ENCODE results near the gene UGGT2. TPM values are rescaled to one million over a fixed set of nuclear protein-coding genes. Genes with fewer than 3 reads are reported as not detected.

UGGT2 gene, protein sequence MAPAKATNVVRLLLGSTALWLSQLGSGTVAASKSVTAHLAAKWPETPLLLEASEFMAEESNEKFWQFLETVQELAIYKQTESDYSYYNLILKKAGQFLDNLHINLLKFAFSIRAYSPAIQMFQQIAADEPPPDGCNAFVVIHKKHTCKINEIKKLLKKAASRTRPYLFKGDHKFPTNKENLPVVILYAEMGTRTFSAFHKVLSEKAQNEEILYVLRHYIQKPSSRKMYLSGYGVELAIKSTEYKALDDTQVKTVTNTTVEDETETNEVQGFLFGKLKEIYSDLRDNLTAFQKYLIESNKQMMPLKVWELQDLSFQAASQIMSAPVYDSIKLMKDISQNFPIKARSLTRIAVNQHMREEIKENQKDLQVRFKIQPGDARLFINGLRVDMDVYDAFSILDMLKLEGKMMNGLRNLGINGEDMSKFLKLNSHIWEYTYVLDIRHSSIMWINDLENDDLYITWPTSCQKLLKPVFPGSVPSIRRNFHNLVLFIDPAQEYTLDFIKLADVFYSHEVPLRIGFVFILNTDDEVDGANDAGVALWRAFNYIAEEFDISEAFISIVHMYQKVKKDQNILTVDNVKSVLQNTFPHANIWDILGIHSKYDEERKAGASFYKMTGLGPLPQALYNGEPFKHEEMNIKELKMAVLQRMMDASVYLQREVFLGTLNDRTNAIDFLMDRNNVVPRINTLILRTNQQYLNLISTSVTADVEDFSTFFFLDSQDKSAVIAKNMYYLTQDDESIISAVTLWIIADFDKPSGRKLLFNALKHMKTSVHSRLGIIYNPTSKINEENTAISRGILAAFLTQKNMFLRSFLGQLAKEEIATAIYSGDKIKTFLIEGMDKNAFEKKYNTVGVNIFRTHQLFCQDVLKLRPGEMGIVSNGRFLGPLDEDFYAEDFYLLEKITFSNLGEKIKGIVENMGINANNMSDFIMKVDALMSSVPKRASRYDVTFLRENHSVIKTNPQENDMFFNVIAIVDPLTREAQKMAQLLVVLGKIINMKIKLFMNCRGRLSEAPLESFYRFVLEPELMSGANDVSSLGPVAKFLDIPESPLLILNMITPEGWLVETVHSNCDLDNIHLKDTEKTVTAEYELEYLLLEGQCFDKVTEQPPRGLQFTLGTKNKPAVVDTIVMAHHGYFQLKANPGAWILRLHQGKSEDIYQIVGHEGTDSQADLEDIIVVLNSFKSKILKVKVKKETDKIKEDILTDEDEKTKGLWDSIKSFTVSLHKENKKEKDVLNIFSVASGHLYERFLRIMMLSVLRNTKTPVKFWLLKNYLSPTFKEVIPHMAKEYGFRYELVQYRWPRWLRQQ (N-terminal part only)
- 21.7 TPM for polyA plus RNA-seq (2013, experiment 1 of 2)
- polyA plus RNA-seq (2013, experiment 2 of 2), result 21.7 TPM

DNA sequence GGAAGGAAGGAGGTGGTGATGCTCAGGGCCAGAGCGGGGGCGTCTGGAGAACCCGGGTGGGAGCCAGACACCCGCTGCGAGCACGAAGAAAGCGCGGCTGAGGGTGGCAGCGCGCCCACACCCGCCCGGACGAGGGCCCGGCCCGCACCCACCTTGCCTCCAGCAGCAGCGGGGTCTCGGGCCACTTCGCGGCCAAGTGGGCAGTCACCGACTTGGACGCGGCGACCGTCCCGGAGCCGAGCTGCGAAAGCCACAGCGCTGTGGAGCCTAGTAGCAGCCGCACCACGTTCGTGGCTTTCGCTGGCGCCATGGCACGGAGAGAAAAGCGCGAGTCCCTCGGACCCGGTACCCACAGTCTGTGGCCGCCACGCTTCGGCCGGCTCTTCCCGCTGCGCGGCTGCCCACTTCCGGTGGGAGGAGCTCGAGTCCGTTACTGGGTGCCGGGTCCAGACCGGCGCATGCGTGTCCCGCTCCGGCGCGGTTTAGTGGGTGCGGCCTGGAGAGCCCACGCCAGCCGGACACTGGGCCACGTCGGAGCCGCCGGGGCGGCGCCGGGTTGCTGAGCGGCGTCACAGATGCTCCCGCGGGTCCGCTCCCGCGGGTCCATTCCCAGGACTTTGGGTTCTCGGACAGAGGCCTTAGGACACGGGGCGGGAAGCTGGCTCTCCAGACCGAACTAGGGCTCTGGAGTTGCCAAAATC, at the start of gene UGGT2:
TSS of gene UGGT2 (minus strand) at position 399 of the 701 bp plus-strand sequence. CDS start at position 310, 89 bp downstream.
- Histone ChIP-seq H3K9me3 (replicated peaks in 1 of 2; ENCODE audit: control insufficient read depth in 2 of 2, insufficient read depth in 1 of 2, low read depth in 1 of 2, low read length in 2 of 2) (no peaks in the 10 kb centered on the region), H3K36me3 (replicated peaks in 1 of 2; ENCODE audit: control insufficient read depth in 2 of 2, insufficient read depth in 2 of 2, low read length in 2 of 2) (no peaks in the 10 kb centered on the region), H3K27me3 (ENCODE audit: control insufficient read depth in 3 of 3, insufficient read depth in 3 of 3, low read depth in 1 of 3, low read length in 3 of 3) (peaks cover 0 to under 1% (median 0%) of the 10 kb centered on the region in 3 experiments), H3K23ac (ENCODE audit: low read depth, low read length, poor library complexity) (peak within 1 kb of the TSS; percentile 44), H2BK120ac (ENCODE audit: low read depth, low read length) (no peak within 1 kb of the TSS), H3K4me1 (ENCODE audit: control insufficient read depth in 2 of 2, insufficient read depth in 1 of 2, low read depth in 1 of 2, low read length in 2 of 2) (no peaks in the 10 kb centered on the region), H3K27ac (replicated peaks; ENCODE audit: low read length) (peak within 1 kb of the TSS; percentile 53), H3K18ac (ENCODE audit: low read length) (peak within 1 kb of the TSS; percentile 93), H3K4me2 (ENCODE audit: insufficient read depth, low read length, poor library complexity, severe bottlenecking) (peak within 1 kb of the TSS; percentile 89), H3K14ac (ENCODE audit: low read length) (peak within 1 kb of the TSS; percentile 90), H2AFZ (ENCODE audit: low read length) (peak within 1 kb of the TSS; percentile 98), H2BK12ac (ENCODE audit: low read length) (peak within 1 kb of the TSS; percentile 30), H4K91ac (ENCODE audit: low read depth, low read length, poor library complexity) (peak within 1 kb of the TSS; percentile 68), H3K79me1 (ENCODE audit: low read depth, low read length) (peaks cover 6% of the 10 kb centered on the region), H2BK5ac (ENCODE audit: low read length) (no peak within 1 kb of the TSS), H2BK15ac (ENCODE audit: low read length) (peak within 1 kb of the TSS; percentile 92), H3K4me3 (ENCODE audit: low read length in 2 of 2) (peak within 1 kb of the TSS; percentile 85 to 100), H3K9ac (ENCODE audit: low read depth, low read length, poor library complexity) (peak within 1 kb of the TSS; percentile 96), H2AK5ac (ENCODE audit: low read depth, low read length) (peak within 1 kb of the TSS; percentile 63), H3K4ac (ENCODE audit: low read length) (no peak within 1 kb of the TSS), H4K8ac (ENCODE audit: low read depth, low read length) (peak within 1 kb of the TSS; percentile 72)
- WGBS, 2 donors (ENCODE audit: extremely low coverage in 2 of 2, insufficient read length in 2 of 2, insufficient replicate concordance in 1 of 2), result no CpG with 5 or more reads among the region's 77 CpGs
- peak; percentile 76 for DNase-seq (ENCODE audit: low spot score)

DNA sequence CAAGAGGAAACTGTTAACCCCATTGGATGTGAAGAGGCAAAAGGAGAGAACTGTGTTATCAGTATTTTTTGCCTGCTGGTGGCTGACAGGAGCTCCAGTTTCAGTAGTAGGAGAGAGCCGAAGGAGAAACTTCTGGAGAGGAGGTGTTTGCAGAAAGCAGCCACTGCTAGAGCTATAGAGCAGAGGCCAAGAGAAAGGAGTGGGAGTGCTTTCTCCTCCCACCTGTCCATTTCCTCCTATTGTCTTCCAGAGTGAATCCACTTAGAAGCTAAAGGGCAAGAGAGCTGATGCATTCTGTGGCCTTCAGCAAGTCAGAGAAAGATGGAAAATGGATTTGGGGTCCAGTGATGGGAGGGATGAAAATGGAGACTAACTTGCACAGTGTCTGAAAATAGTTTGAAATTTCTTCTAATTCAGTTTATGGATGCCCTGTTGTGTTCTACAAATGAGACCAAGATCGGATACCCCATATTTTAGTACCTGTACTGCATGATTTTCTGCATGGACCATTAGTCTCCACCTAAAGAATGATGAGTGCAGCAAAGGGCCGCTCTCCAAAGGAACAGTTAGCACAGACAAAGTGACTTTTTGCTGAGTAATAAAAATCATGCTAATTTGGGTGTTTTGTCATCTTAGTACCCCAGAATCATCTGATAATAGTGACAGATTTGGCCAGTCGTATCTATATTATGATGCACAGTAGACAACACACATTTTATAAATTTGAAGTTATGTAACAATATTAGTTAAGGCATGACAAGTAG, 47.4 kb upstream of the UGGT2 start:
- Histone ChIP-seq H3K14ac (ENCODE audit: low read length) (no peak overlapping the region), H2BK15ac (ENCODE audit: low read length) (no peak overlapping the region), H3K27me3 (ENCODE audit: control insufficient read depth in 3 of 3, insufficient read depth in 3 of 3, low read depth in 1 of 3, low read length in 3 of 3) (peaks cover 0 to 27% (median 0%) of the 10 kb centered on the region in 3 experiments), H2BK120ac (ENCODE audit: low read depth, low read length) (no peak overlapping the region), H3K9ac (ENCODE audit: low read depth, low read length, poor library complexity) (no peak overlapping the region), H3K4me3 (ENCODE audit: low read length in 2 of 2) (no peak overlapping the region), H3K36me3 (replicated peaks in 1 of 2; ENCODE audit: control insufficient read depth in 2 of 2, insufficient read depth in 2 of 2, low read length in 2 of 2) (no peaks in the 10 kb centered on the region), H3K4me2 (ENCODE audit: insufficient read depth, low read length, poor library complexity, severe bottlenecking) (no peak overlapping the region), H2BK12ac (ENCODE audit: low read length) (no peak overlapping the region), H3K27ac (replicated peaks; ENCODE audit: low read length) (no peak overlapping the region), H3K79me1 (ENCODE audit: low read depth, low read length) (no peaks in the 10 kb centered on the region), H2AK5ac (ENCODE audit: low read depth, low read length) (no peak overlapping the region), H2BK5ac (ENCODE audit: low read length) (no peak overlapping the region), H3K4ac (ENCODE audit: low read length) (no peak overlapping the region), H3K23ac (ENCODE audit: low read depth, low read length, poor library complexity) (no peak overlapping the region), H3K4me1 (ENCODE audit: control insufficient read depth in 2 of 2, insufficient read depth in 1 of 2, low read depth in 1 of 2, low read length in 2 of 2) (peaks cover 0 to 4% of the 10 kb centered on the region in 2 donors), H3K9me3 (replicated peaks in 1 of 2; ENCODE audit: control insufficient read depth in 2 of 2, insufficient read depth in 1 of 2, low read depth in 1 of 2, low read length in 2 of 2) (no peaks in the 10 kb centered on the region), H3K18ac (ENCODE audit: low read length) (no peak overlapping the region), H4K8ac (ENCODE audit: low read depth, low read length) (no peak overlapping the region), H4K91ac (ENCODE audit: low read depth, low read length, poor library complexity) (no peak overlapping the region), H2AFZ (ENCODE audit: low read length) (no peak overlapping the region)
- DNase-seq (ENCODE audit: low spot score), result no peak
- WGBS, 2 donors (ENCODE audit: extremely low coverage in 2 of 2, insufficient read length in 2 of 2, insufficient replicate concordance in 1 of 2), result no CpG with 5 or more reads among the region's 4 CpGs

DNA sequence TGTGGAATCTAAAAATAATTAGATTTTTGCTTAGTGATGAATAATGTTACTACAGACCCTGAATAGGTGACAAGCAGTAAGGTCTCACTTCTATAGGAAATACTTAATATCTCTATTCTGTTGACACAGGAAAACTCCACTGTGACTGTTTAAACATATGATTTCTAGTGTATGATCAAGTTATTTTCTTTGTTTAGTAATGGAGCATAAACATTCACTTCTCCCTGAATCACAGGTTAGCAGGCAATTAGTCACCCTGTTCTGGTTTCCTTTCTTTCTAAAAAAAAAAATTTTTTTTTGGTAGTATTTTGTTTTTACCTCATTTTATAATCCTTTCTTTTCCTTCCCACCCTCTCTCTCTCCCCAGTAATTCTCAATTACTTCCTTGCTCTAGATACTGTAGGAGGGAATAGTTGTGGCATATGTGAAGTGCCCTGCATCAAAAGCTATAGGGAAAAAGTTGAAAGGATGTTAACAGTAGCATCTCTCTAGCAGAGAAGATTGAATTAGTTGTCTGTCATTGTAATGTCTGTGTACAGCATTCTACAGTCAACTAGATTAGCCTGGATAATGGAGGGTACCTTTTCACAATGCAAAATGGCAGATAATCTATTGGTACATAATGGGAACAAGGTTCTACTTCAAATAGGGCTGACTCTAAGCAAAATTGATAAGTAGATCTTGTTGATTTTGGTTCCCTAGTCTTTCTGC, 40.2 kb upstream of the UGGT2 start:
- H2BK5ac ChIP-seq (ENCODE audit: low read length), result no peak overlapping the region
- H3K14ac ChIP-seq (ENCODE audit: low read length), result no peak overlapping the region
- no peak overlapping the region for H3K23ac ChIP-seq (ENCODE audit: low read depth, low read length, poor library complexity)
- H3K27me3 ChIP-seq (ENCODE audit: control insufficient read depth in 3 of 3, insufficient read depth in 3 of 3, low read depth in 1 of 3, low read length in 3 of 3), result peaks cover 5 to 77% (median 27%) of the 10 kb centered on the region in 3 experiments
- no peak for DNase-seq (ENCODE audit: low spot score)
- H2BK120ac ChIP-seq (ENCODE audit: low read depth, low read length), result no peak overlapping the region
- H3K4me3 ChIP-seq (ENCODE audit: low read length in 2 of 2), result no peak overlapping the region
- H3K18ac ChIP-seq (ENCODE audit: low read length), result no peak overlapping the region
- peaks cover 0 to 4% of the 10 kb centered on the region in 2 donors for H3K4me1 ChIP-seq (ENCODE audit: control insufficient read depth in 2 of 2, insufficient read depth in 1 of 2, low read depth in 1 of 2, low read length in 2 of 2)
- H3K79me1 ChIP-seq (ENCODE audit: low read depth, low read length), result no peaks in the 10 kb centered on the region
- H3K4ac ChIP-seq (ENCODE audit: low read length), result no peak overlapping the region
- no peak overlapping the region for H4K91ac ChIP-seq (ENCODE audit: low read depth, low read length, poor library complexity)
- no peak overlapping the region for H4K8ac ChIP-seq (ENCODE audit: low read depth, low read length)
- H3K4me2 ChIP-seq (ENCODE audit: insufficient read depth, low read length, poor library complexity, severe bottlenecking), result no peak overlapping the region
- H2BK12ac ChIP-seq (ENCODE audit: low read length), result no peak overlapping the region
- no peaks in the 10 kb centered on the region for H3K9me3 ChIP-seq (replicated peaks in 1 of 2; ENCODE audit: control insufficient read depth in 2 of 2, insufficient read depth in 1 of 2, low read depth in 1 of 2, low read length in 2 of 2)
- no peak overlapping the region for H3K27ac ChIP-seq (replicated peaks; ENCODE audit: low read length)
- H2AFZ ChIP-seq (ENCODE audit: low read length), result no peak overlapping the region
- no peak overlapping the region for H2AK5ac ChIP-seq (ENCODE audit: low read depth, low read length)
- no peaks in the 10 kb centered on the region for H3K36me3 ChIP-seq (replicated peaks in 1 of 2; ENCODE audit: control insufficient read depth in 2 of 2, insufficient read depth in 2 of 2, low read length in 2 of 2)
- no peak overlapping the region for H2BK15ac ChIP-seq (ENCODE audit: low read length)
- H3K9ac ChIP-seq (ENCODE audit: low read depth, low read length, poor library complexity), result no peak overlapping the region

Measured in neuronal stem cell (in vitro differentiated cells).